ENCODE results near the gene DRD3.
A peak's percentile ranks its signal among the peaks of the same experiment; 100 is the strongest.

The DRD3 gene

GRCh38 chr3:114178770-114179368, at the start of gene DRD3:
Gene DRD3, minus strand, starts transcription at chr3:114179052. Its CDS starts 7,060 bp downstream, at chr3:114171992.
- no peak for DNase-seq (ENCODE audit: low read depth)

DNA sequence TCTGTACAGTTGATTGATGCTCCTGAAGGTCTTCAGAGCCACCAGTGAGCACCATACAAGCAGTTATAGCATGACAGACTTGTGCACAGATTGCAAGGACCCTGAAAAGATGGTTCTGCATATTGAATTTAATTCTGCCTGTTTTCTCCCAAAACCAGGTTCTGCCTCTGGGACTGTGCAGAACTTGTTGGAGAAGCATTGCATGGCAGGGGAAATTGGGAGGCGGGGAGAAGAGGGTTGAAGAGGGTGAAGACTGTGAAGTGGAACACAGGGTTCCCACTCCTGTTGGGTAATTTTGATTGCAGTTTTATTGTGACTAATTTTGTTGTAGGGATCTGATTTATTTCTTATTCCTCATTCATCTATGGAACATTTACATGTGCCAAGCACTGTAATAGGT, 48.2 kb upstream of the DRD3 start:
- DNase-seq (ENCODE audit: low read depth): no peak

- DNase-seq (ENCODE audit: low read depth): no peak
Measured at GRCh38 chr3:114226313-114226712, 47.5 kb upstream of the DRD3 start.

DNA sequence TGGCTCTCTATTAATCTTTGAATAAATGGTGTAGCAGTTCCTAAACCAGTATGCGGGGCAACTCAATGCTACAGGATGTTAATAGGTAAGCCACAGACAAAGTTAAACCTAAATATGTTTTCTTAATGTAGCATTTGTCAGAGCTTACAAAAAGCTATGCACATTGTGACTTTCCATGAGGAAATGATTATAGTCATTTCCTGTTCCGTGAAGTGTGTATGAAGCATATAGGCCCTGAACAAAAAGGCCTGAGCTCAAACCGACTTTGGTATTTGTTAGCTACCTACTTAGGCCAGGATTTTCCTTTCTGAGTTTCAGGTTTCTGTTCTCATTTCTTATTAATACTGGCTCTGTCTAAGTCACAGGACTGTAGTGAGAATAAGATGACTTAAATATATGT, 44.3 kb upstream of the DRD3 start:
- no peak for DNase-seq (ENCODE audit: low read depth)

DNA sequence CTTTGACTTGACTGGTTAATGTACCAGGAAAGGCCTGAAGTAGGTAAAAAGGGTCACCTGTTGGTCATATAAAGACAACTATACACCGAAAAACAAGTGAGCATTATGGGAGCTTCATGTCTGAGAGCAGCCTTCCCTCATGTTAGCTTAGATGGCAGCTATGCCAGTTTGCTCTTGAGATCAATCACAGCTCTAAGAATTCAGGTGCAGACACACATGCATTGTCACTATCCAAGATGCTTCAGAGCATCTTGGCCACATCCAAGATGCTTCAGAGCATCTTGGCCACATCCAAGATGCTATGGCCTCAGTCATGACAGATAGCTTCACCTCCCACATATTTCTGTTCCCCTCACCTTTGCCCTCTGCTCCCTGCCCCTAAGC, 43.0 kb upstream of the DRD3 start:
- DNase-seq (ENCODE audit: low read depth): no peak

- no peak for DNase-seq (ENCODE audit: low read depth)
Measured at GRCh38 chr3:114221165-114221880, 42.5 kb upstream of the DRD3 start.

- DNase-seq (ENCODE audit: low read depth): no peak
Measured at GRCh38 chr3:114219741-114220140, 40.9 kb upstream of the DRD3 start.

- no peak for DNase-seq (ENCODE audit: low read depth)
Measured at GRCh38 chr3:114218578-114219185, 39.8 kb upstream of the DRD3 start.

GRCh38 chr3:114218006-114218405, 39.2 kb upstream of the DRD3 start:
- no peak for DNase-seq (ENCODE audit: low read depth)

DNA sequence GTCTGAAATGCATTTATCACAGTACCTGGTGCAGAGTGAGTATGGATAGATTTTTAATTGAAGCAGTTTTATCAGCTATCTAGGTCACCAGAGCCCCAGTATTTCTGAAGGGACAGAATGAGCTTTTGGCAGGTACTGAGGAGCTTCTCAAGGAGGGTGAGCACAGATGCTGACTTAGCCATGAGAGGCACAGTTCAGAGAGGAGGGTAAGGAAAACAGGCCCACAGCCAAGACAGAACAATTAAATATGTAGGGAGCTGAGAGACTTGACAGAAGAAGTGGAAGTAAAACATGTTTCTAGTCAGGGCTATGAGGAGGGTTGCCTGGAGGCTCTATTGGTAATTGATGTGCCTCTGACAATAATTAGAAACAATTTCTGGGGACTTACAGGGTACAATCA, 38.4 kb upstream of the DRD3 start:
- DNase-seq (ENCODE audit: low read depth): no peak

- DNase-seq (ENCODE audit: low read depth): peak; percentile 10
Measured at GRCh38 chr3:114216186-114216970, 37.5 kb upstream of the DRD3 start.

- no peak for DNase-seq (ENCODE audit: low read depth)
Measured at GRCh38 chr3:114214542-114215341, 35.9 kb upstream of the DRD3 start.

DNA sequence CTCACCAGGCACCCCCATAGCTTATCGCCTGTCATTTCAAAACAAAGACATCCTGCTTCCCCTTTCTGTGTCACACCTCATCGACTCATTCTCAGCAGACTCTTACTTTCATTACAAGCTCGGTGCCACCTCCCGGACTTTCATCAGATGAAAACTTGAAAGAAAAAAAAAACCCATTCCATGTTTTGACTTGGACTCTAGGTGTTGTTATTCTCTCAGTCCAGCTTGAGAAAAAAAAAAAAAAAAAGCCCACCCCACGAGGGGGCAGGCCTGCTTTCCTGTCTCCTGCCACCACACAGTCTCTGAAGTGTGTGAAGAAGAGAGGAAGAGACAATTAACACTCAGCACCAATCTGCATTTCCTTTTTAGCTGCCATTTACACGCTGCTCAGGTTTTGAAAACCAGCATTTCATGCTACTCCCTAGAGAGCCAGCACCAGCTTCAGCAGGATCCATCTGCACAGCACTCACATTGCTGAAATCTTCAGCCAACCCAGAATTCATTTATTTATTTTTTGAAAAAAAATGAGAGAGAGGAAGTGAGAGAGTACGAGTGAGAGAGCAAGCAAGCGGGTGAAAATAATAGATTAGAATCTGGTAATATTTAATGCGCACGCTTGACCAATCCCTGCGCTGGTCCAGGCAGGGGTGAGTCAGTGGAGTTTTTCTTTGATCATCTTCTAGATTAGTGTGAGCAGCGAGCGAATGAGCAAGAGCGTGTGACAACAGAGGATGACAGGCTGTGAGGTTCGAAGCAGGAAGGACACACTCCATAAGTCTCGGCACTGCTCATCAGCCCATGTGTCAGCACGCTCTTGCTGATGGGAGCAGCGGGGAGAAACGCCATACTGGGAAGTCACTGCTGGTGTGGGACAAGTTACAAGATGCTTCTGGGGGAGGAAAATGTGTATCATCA, 35.0 kb upstream of the DRD3 start:
- DNase-seq (ENCODE audit: low read depth): peak; percentile 56

DNA sequence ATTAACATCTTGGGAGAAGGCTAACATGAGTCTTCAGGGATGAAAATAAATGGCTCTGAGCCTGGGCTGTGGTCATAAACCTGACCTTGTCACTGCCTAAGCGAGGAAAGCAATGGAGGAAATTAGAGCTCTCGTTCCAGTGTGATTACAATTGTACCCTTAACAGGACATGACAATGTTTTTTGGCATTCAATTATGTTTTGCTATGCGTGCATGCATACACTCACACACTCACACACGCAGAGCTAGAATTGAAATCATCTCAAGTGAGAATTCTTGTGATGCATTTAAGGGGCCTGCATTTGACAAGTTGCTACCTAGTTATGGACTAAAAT, 34.4 kb upstream of the DRD3 start:
- DNase-seq (ENCODE audit: low read depth): peak; percentile 38

DNA sequence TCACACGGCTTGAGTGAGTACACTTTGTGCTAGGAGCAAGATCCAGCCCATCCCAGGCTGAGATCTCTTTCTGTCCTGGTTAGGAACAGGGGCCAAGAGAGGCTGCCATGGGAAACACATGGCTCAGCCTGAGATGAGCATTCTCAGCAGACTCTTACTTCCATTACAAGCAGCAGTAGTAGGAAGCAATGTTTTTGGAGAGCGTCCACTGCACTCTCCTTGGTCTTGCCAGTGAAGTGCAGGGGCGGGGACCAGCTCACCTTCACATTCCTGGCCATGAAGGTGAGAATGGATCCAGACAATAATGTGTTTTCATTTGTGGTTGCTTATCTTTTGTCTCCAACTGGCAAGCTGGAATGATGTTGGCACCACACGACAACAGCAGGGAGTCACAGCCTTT, 33.8 kb upstream of the DRD3 start:
- no peak for DNase-seq (ENCODE audit: low read depth)

- no peak for DNase-seq (ENCODE audit: low read depth)
Measured at GRCh38 chr3:114207768-114208167, 28.9 kb upstream of the DRD3 start.

GRCh38 chr3:114206342-114206741, 27.5 kb upstream of the DRD3 start:
- no peak for DNase-seq (ENCODE audit: low read depth)

DNA sequence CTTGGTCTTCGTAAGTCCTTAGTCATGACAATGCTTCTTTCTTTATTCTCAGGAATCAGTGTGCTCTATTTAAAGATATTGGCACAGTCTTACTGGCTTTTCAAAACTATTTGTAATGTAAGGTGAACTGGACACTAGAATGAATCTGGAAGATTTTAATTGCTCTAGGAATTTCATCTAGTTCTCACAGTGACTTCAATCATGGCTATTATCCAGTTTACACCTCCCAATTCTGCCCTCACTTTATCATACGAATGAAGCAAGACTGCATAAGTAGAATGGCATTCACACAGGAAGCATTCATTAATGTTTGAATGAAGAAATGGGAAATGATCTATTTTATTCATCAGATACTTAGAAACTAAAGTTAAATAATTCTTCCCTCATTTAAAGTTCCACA, 26.7 kb upstream of the DRD3 start:
- no peak for DNase-seq (ENCODE audit: low read depth)

- DNase-seq (ENCODE audit: low read depth): no peak
Measured at GRCh38 chr3:114194750-114195149, 15.9 kb upstream of the DRD3 start.

DNA sequence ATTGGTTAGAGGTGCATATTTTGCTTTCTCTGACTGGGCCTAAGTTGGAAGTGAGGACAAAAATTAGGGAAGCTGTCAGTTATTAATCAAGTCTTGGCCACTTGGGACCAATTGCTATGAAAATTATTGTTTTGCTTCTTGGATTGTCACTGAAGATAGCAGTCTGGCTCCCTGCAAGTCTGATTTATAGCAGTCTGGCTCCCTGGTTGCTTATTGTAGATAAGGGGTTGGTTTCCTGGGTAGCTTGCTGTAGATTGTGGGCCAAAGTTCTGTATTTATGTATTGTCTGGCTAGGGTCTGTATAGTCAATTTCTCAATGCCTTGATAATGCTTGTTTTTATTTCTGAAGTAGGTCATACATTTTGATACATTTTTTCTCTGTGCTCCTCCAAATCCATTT, 13.3 kb upstream of the DRD3 start:
- DNase-seq (ENCODE audit: low read depth): no peak

GRCh38 chr3:114186501-114186900, 7.6 kb upstream of the DRD3 start:
- DNase-seq (ENCODE audit: low read depth): no peak
